AG09309 (cell line): ENCODE data around the gene CDKN3.
"Not testable (repeated sequence)": the region's sequence is repeated elsewhere in the genome, so short reads cannot be mapped to it uniquely, and the experiment has no call there.

Source experiments
- DNase-seq: peaks from one replicate; pipeline ENCODE4 v3.0.0-alpha.2; 2010; ENCODE audit warnings: low read depth
- H3K4me3 ChIP-seq: 2 replicates; pipeline ENCODE4 v1.5.1; 2011; ENCODE audit warnings: mild to moderate bottlenecking, low read depth, low read length, moderate library complexity; ENCODE audit not compliant: control insufficient read depth
- TF ChIP-seq, protein P1 (sequence below): IDR thresholded peaks from 2 replicates; pipeline ENCODE4 v1.5.1; 2011; ENCODE audit warnings: mild to moderate bottlenecking, low read depth, low read length, inconsistent platforms; ENCODE audit not compliant: insufficient read depth, control insufficient read depth; ENCODE audit errors: missing control alignments

Gene CDKN3

DNA sequence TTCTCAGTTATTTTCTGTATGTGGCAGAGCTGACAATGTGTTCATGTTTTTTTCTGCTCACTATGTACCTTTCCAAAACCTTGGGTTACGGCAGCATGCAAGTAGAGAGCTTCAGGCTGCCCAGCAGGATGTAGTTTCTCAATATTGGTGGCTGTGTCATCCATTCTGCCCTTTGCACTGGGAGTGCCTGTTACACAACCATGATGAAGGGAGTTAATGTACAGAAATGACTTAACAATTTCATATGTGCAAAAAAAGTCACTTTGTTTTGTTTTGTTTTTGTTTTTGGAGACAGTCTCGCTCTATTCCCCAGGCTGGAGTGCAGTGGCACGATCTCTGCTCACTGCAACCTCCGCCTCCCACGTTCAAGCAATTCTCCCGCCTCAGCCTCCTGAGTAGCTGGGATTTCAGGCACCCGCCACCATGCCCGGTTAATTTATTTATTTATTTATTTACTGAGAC is 50.5 kb downstream of the CDKN3 start:
- H3K4me3 ChIP-seq, result no peak overlapping the region
- DNase-seq, result no peak
- TF ChIP-seq, protein P1, sequence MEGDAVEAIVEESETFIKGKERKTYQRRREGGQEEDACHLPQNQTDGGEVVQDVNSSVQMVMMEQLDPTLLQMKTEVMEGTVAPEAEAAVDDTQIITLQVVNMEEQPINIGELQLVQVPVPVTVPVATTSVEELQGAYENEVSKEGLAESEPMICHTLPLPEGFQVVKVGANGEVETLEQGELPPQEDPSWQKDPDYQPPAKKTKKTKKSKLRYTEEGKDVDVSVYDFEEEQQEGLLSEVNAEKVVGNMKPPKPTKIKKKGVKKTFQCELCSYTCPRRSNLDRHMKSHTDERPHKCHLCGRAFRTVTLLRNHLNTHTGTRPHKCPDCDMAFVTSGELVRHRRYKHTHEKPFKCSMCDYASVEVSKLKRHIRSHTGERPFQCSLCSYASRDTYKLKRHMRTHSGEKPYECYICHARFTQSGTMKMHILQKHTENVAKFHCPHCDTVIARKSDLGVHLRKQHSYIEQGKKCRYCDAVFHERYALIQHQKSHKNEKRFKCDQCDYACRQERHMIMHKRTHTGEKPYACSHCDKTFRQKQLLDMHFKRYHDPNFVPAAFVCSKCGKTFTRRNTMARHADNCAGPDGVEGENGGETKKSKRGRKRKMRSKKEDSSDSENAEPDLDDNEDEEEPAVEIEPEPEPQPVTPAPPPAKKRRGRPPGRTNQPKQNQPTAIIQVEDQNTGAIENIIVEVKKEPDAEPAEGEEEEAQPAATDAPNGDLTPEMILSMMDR, result no peak

DNA sequence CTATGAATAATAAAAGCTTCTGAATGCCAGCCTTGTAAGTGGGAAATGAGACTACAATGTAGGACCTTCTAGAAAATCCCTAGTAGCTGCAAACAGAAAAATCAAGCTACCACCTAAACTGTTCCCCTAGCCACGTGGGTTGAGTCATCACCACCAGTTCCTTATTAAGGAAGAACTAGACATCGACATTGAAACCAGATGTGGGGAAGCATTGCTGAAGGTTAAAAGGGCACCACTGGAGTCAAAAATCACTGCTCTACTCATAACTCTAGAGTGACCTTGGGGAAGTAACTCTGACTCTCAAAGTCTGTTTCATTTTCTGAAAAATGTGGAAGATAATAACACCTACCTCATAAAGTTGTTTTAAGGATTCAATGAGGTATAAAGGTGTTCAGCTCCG is 53.7 kb downstream of the CDKN3 start:
- TF ChIP-seq, protein P1, result no peak
- no peak for DNase-seq
- H3K4me3 ChIP-seq, result no peak overlapping the region

DNA sequence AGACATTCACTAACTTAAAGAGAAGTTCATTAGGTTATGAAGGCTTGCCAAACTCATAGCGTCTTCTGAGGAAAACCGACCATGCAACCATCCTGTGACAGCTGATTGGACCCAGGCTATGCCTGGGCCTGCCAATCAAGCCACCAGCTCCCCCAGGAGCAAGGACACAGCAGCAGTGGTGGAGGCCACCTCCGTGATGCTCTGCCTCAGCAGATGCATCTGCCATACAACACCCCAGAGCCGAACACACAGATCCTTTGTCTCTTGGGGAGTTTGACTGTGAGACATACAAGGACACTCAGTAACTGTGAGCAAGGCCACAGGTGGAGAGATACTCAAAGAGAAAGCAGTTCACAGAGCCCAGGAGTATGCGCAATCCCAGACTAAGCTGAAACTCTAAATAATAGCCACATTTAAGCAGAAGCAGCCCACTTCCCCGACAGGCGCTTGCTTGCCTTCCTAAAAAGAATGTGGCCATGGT is 54.4 kb downstream of the CDKN3 start:
- H3K4me3 ChIP-seq, result no peak overlapping the region
- TF ChIP-seq, protein P1, result no peak
- no peak for DNase-seq

DNA sequence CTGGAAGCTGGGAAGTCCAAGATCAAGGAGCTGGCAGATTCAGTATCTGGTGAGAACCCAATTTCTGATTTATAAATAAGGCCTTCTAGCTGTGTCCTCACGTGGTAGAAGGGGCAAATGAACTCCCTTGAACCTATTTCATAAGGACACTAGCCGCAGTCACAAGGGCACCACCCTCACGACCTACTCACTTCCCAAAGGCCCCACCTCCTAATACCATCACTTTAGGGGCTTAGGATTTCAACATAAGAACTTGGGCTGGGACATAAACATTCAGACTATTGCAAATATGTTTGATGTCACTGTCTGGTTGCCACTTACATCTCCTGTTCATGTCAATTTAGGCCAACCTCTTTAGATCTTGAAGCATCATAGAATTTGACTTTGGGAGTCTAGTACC is 55.2 kb downstream of the CDKN3 start:
- TF ChIP-seq, protein P1, result no peak
- no peak for DNase-seq
- no peak overlapping the region for H3K4me3 ChIP-seq

DNA sequence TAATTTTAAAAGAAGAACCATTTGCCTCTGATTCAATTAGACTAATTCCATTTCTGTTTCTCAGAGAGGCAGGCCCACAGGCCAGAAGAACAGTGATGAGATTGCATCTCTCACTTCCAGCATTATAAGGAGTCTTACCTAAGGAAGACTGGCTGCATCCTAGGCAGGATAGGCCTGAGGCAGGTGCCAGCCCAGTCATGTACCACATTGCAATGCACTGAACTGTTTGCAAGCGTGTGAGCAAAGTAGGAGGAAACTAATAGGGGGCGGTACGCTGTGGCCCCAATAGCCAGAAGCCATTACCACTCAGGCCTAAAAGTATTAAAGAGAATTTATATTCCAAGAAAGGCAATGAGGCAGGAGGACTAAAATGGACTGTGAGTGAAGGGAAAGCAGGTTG is 56.4 kb downstream of the CDKN3 start:
- H3K4me3 ChIP-seq, result no peak overlapping the region
- no peak for DNase-seq
- TF ChIP-seq, protein P1, result no peak

DNA sequence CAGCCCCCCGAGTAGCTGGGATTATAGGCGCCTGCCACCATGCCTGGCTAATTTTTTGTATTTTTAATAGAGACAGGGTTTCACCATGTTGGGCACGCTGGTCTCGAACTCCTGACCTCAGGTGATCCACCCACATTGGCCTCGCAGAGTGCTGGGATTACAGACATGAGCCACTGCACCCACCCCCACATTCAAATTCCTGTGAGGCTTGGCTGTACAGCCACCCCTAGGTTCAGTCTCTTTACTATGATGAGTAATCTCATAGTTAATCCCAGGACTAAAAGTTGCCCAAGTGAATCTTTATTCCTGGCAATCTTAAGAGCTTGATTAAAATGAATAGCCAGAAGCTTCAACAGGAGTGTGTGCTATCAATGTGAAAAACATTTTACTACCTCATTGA is 57.2 kb downstream of the CDKN3 start:
- not testable (repeated sequence) for H3K4me3 ChIP-seq, DNase-seq

DNA sequence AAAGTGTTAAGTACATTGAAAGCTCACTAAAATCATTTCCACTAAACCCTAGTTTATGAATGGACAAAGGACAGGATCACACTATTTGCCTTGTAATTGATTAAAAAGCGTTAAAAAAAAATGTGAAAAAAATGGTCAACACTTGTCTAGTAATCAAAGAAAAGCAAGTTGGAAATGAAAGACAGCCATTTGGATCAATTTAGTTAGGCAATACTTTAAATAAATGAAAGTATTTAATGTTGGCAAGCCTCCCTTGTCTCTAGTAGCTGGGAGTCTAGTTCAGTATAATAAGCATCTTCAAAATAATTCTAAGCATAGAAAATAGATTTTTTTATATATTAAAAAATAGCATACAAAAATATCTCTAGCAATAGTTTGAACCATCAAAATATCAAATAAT is 58.6 kb downstream of the CDKN3 start:
- TF ChIP-seq, protein P1, result no peak
- no peak overlapping the region for H3K4me3 ChIP-seq
- no peak for DNase-seq

DNA sequence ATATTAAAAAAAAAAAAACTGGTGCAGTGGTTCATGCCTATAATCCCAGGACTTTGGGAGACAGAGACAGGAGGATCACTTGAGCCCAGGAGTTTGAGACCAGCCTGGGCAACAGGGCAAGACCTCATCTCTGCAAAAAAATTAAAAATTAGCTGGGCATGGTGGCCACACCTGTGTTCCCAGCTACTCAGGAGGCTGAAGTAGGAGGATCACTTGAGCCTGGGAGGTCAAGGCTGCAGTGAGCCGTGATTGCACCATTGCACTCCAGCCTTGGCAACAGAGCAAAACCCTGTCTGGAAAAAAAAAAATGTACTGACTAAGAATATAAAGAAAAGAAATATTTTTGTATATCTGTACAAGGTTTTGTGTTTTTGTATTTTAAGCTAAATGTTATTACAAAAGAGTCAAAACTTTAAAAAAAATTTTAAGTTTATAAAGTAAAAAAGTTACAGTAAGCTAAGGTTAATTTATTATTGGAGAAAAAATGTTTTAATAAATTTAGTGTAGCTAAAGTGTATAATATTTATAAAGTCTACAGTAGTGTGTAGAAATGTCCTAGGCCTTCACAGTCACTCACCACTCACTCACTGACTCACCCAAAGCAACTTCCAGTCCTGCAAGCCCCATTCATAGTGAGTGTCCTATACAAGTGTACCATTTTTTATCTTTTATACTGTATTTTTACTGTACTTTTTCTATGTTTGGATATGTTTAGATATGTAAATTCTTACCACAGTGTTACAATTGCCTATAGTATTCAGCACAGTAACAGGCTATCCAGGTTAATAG is 60.2 kb downstream of the CDKN3 start:
- not testable (repeated sequence) for DNase-seq

More for the DNA sequence above, 60.2 kb downstream of the CDKN3 start:
- H3K4me3 ChIP-seq, result not testable (repeated sequence)
